ENCODE data around the gene ABLIM3.

Gene ABLIM3

DNA sequence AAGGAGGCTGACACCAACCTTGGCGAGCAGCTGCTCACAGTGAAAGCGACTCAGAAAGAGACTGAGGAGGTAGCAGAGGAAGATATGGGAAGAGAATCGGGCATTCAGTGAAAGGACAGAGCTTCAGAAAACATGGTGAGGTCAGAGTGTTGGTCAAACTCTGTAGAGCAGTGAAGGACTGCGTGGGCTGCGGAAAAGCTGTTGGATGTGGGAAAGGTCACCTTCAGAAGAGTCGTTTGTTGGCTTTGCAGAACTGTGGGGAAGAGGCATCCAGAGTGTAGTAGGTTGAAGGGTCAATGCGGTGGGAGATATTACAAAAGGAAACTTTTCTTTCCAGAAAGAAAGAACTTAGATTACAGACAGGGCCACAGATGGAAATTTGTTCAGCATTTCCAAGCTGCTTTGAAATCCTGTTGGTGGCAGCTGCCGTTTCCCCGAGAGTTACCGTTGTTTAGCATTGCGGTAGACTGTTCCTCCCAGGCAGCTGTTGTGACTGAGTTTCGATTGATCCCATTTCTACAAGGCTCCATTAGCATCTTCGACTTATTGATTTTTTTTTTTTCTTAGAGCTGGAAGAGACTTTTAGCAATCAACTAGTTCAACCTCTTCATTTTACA lies 72.1 kb downstream of the ABLIM3 start:
- 92% methylated on average over 13 of the region's 13 CpGs for WGBS
- no peak overlapping the region for H3K27ac ChIP-seq (ENCODE audit: low read depth, low read length)
- H3K9ac ChIP-seq (ENCODE audit: low read depth, low read length): no peak overlapping the region

DNA sequence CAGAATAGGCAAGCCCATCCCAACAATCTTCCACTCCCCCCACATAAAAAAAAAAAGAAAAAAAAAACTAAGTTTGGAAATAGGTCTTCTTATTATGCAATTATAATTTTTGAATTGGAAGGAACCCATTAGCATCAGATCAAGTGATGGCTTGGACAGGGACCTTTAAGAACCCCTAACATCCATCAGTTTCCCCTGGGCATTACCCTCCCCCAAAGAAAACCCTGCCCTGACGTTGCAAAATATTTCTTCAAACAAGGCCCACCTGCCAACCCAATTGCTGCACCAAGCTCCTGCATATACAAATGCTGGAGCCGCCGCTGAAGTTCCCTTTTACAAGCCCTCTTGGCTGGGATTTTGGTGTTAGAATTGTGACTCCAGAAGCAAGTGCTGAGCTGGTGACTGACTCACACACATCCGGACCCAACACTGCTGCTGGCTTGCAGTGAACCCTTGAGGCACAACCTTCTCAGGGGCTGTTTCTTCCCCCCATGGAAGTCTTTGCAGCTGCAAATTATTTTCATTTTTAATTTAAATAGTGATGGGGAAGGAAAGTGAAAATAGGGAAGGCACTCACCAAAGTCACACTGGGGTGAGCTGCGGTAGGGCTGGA lies 74.3 kb downstream of the ABLIM3 start:
- Histone ChIP-seq H3K4me1 (ENCODE audit: insufficient read depth, low read length) (no peaks in the 10 kb centered on the region), H3K27me3 (ENCODE audit: insufficient read depth, low read length) (no peaks in the 10 kb centered on the region), H3K36me3 (ENCODE audit: insufficient read depth, low read length) (no peaks in the 10 kb centered on the region), H3K4me3 (ENCODE audit: low read length) (no peak overlapping the region), H3K9ac (ENCODE audit: low read depth, low read length) (no peak overlapping the region), H3K27ac (ENCODE audit: low read depth, low read length) (no peak overlapping the region), H3K9me3 (ENCODE audit: insufficient read depth, low read depth, low read length) (no peaks in the 10 kb centered on the region)
- 75% methylated on average over 5 of the region's 5 CpGs for WGBS

More for the DNA sequence above, 72.1 kb downstream of the ABLIM3 start:
- no peaks in the 10 kb centered on the region for H3K36me3 ChIP-seq (ENCODE audit: insufficient read depth, low read length)
- H3K9me3 ChIP-seq (ENCODE audit: insufficient read depth, low read depth, low read length): no peaks in the 10 kb centered on the region
- H3K4me3 ChIP-seq (ENCODE audit: low read length): no peak overlapping the region
- H3K27me3 ChIP-seq (ENCODE audit: insufficient read depth, low read length): no peaks in the 10 kb centered on the region
- H3K4me1 ChIP-seq (ENCODE audit: insufficient read depth, low read length): no peaks in the 10 kb centered on the region

DNA sequence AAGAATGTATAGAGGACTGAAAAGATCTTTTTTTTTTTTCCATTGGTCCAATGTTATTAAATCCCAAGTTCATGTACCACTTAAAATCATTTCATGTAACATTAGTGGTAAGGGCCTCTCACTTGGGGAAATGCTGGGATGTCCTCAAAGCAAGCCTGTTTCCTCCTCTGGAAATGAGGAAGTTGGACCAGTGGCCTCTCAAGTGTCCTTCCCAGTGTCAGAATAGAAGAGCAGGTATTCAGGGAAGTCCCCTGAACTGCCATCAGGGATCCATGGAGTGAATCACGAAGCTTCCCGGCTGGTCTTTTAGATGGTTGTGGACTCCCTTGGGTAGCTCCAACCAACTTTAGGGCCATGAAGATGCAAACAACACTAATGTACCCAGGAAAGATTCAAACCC lies 75.2 kb downstream of the ABLIM3 start:
- Histone ChIP-seq H3K4me1 (ENCODE audit: insufficient read depth, low read length) (no peaks in the 10 kb centered on the region), H3K4me3 (ENCODE audit: low read length) (no peak overlapping the region), H3K9me3 (ENCODE audit: insufficient read depth, low read depth, low read length) (no peaks in the 10 kb centered on the region), H3K27me3 (ENCODE audit: insufficient read depth, low read length) (no peaks in the 10 kb centered on the region), H3K27ac (ENCODE audit: low read depth, low read length) (no peak overlapping the region), H3K9ac (ENCODE audit: low read depth, low read length) (no peak overlapping the region), H3K36me3 (ENCODE audit: insufficient read depth, low read length) (no peaks in the 10 kb centered on the region)
- 92% methylated on average over 2 of the region's 2 CpGs for WGBS

- Histone ChIP-seq H3K9me3 (ENCODE audit: insufficient read depth, low read depth, low read length) (no peaks in the 10 kb centered on the region), H3K4me3 (ENCODE audit: low read length) (no peak overlapping the region), H3K4me1 (ENCODE audit: insufficient read depth, low read length) (no peaks in the 10 kb centered on the region), H3K36me3 (ENCODE audit: insufficient read depth, low read length) (no peaks in the 10 kb centered on the region), H3K9ac (ENCODE audit: low read depth, low read length) (no peak overlapping the region), H3K27ac (ENCODE audit: low read depth, low read length) (no peak overlapping the region), H3K27me3 (ENCODE audit: insufficient read depth, low read length) (no peaks in the 10 kb centered on the region)
- WGBS: 78% methylated on average over 6 of the region's 6 CpGs
These were observed 76.0 kb downstream of the ABLIM3 start for GRCh38 chr5:149217096-149217802.

DNA sequence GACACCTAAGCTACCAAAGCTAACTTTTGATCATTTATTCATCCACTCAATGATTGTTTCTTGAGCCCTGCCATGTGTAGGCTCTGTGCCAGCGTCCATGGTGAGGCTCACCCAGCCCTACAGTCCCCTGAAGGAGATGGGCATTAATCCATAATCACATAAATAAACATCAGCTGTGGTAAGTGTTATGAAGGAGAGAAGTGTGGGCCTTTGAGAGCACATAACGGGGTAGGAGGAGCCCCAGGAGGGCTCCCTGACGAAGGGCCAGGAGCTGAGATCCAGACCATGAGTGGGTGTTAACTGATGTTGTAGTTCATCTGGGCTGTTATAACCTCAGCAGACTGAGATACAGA lies 76.5 kb downstream of the ABLIM3 start:
- WGBS: 83% methylated on average over 3 of the region's 3 CpGs
- no peaks in the 10 kb centered on the region for H3K4me1 ChIP-seq (ENCODE audit: insufficient read depth, low read length)
- H3K4me3 ChIP-seq (ENCODE audit: low read length): no peak overlapping the region
- H3K36me3 ChIP-seq (ENCODE audit: insufficient read depth, low read length): no peaks in the 10 kb centered on the region
- no peak overlapping the region for H3K9ac ChIP-seq (ENCODE audit: low read depth, low read length)
- no peaks in the 10 kb centered on the region for H3K9me3 ChIP-seq (ENCODE audit: insufficient read depth, low read depth, low read length)
- no peaks in the 10 kb centered on the region for H3K27me3 ChIP-seq (ENCODE audit: insufficient read depth, low read length)
- no peak overlapping the region for H3K27ac ChIP-seq (ENCODE audit: low read depth, low read length)

DNA sequence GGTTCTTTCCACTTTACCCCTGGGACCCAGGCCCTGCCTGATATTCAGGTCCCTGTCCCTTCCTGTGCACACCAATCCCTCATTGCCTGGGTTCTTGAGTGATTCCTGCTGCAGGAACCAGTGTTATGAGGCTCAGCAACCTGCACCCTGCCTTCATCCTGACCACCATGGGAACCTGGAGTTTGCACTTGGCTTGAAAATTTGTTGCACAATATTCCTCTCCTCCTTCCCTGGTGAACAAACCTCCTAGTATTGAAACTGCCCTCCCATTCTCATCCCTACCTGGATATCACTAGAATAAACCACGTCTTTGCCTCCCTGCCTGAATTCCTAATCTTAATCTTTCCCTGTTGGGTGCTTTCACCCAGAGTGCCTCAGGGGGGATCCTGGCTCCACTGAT lies 78.3 kb downstream of the ABLIM3 start:
- H3K4me1 ChIP-seq (ENCODE audit: insufficient read depth, low read length): no peaks in the 10 kb centered on the region
- no peak overlapping the region for H3K9ac ChIP-seq (ENCODE audit: low read depth, low read length)
- no peaks in the 10 kb centered on the region for H3K9me3 ChIP-seq (ENCODE audit: insufficient read depth, low read depth, low read length)
- H3K27me3 ChIP-seq (ENCODE audit: insufficient read depth, low read length): no peaks in the 10 kb centered on the region
- no peaks in the 10 kb centered on the region for H3K36me3 ChIP-seq (ENCODE audit: insufficient read depth, low read length)
- WGBS: 75% methylated on average over 1 of the region's 1 CpG
- H3K4me3 ChIP-seq (ENCODE audit: low read length): no peak overlapping the region
- no peak overlapping the region for H3K27ac ChIP-seq (ENCODE audit: low read depth, low read length)

- H3K9ac ChIP-seq (ENCODE audit: low read depth, low read length): no peak overlapping the region
- H3K27me3 ChIP-seq (ENCODE audit: insufficient read depth, low read length): no peaks in the 10 kb centered on the region
- no peak overlapping the region for H3K4me3 ChIP-seq (ENCODE audit: low read length)
- no peaks in the 10 kb centered on the region for H3K9me3 ChIP-seq (ENCODE audit: insufficient read depth, low read depth, low read length)
- no peaks in the 10 kb centered on the region for H3K36me3 ChIP-seq (ENCODE audit: insufficient read depth, low read length)
- H3K4me1 ChIP-seq (ENCODE audit: insufficient read depth, low read length): no peaks in the 10 kb centered on the region
- WGBS: 98% methylated on average over 2 of the region's 2 CpGs
- no peak overlapping the region for H3K27ac ChIP-seq (ENCODE audit: low read depth, low read length)
These were observed 79.5 kb downstream of the ABLIM3 start for GRCh38 chr5:149220750-149221149.

DNA sequence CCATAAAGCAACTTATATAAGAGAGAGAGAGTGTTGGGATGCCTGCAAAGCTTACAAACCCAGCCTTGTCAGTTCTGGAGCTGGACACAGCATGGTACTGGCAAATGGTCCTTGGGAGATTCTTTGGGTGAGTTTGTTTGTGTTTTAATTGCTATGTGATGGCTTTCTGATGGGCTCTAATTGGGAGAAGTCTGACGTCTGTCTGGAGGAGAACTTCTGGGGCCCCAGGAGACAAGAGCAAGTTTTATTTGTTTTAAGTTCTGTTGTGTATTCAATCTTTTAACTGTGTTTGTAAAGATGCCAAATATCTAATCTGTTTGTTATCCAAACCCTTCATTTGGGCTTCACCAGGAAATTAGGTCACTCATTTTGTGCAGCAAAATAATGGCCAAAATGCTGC lies 80.0 kb downstream of the ABLIM3 start:
- no peaks in the 10 kb centered on the region for H3K36me3 ChIP-seq (ENCODE audit: insufficient read depth, low read length)
- H3K4me3 ChIP-seq (ENCODE audit: low read length): no peak overlapping the region
- no peaks in the 10 kb centered on the region for H3K4me1 ChIP-seq (ENCODE audit: insufficient read depth, low read length)
- H3K27me3 ChIP-seq (ENCODE audit: insufficient read depth, low read length): no peaks in the 10 kb centered on the region
- H3K9me3 ChIP-seq (ENCODE audit: insufficient read depth, low read depth, low read length): no peaks in the 10 kb centered on the region
- WGBS: 77% methylated on average over 1 of the region's 1 CpG
- H3K27ac ChIP-seq (ENCODE audit: low read depth, low read length): no peak overlapping the region
- no peak overlapping the region for H3K9ac ChIP-seq (ENCODE audit: low read depth, low read length)

DNA sequence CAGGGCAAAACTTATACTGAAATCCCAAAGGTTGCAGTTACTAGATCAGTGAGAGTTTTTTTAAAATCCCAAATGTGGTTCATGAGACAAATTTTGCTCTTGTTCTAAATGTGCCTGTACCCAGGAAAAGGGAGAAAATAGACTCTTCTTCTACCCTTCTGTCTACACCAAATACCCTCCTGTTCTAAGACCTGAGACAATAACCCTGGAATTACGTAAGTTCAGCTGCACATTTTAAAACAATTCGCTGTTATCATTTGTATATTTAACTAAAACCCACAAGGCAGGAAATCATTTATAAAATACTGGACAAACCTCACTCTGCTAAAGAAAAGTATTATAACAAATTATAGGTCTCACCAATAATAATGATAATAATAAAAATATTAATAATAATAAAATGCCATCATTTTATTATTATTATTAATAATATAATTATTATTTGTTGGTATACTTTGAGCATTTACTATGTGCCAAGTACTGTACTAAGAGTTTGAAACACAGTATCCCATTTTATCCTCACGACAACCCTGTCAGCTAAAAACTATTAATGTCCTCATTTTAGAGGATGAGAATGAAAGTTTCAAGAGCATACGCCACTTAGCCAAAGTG lies 80.5 kb downstream of the ABLIM3 start:
- no peak overlapping the region for H3K4me3 ChIP-seq (ENCODE audit: low read length)
- H3K4me1 ChIP-seq (ENCODE audit: insufficient read depth, low read length): no peaks in the 10 kb centered on the region
- H3K27ac ChIP-seq (ENCODE audit: low read depth, low read length): no peak overlapping the region
- H3K9me3 ChIP-seq (ENCODE audit: insufficient read depth, low read depth, low read length): no peaks in the 10 kb centered on the region
- H3K36me3 ChIP-seq (ENCODE audit: insufficient read depth, low read length): no peaks in the 10 kb centered on the region
- no peak overlapping the region for H3K9ac ChIP-seq (ENCODE audit: low read depth, low read length)
- 96% methylated on average over 4 of the region's 4 CpGs for WGBS
- no peaks in the 10 kb centered on the region for H3K27me3 ChIP-seq (ENCODE audit: insufficient read depth, low read length)

GRCh38 chr5:149223081-149223848 lies 82.0 kb downstream of the ABLIM3 start:
- Histone ChIP-seq H3K4me1 (ENCODE audit: insufficient read depth, low read length) (no peaks in the 10 kb centered on the region), H3K4me3 (ENCODE audit: low read length) (no peak overlapping the region), H3K9ac (ENCODE audit: low read depth, low read length) (no peak overlapping the region), H3K27ac (ENCODE audit: low read depth, low read length) (no peak overlapping the region), H3K27me3 (ENCODE audit: insufficient read depth, low read length) (no peaks in the 10 kb centered on the region), H3K9me3 (ENCODE audit: insufficient read depth, low read depth, low read length) (no peaks in the 10 kb centered on the region), H3K36me3 (ENCODE audit: insufficient read depth, low read length) (no peaks in the 10 kb centered on the region)
- WGBS: 92% methylated on average over 9 of the region's 11 CpGs

GRCh38 chr5:149224282-149224681 lies 83.0 kb downstream of the ABLIM3 start:
- 95% methylated on average over 5 of the region's 5 CpGs for WGBS
- H3K36me3 ChIP-seq (ENCODE audit: insufficient read depth, low read length): no peaks in the 10 kb centered on the region
- H3K4me3 ChIP-seq (ENCODE audit: low read length): no peak overlapping the region
- H3K9me3 ChIP-seq (ENCODE audit: insufficient read depth, low read depth, low read length): no peaks in the 10 kb centered on the region
- H3K27ac ChIP-seq (ENCODE audit: low read depth, low read length): no peak overlapping the region
- no peaks in the 10 kb centered on the region for H3K27me3 ChIP-seq (ENCODE audit: insufficient read depth, low read length)
- no peaks in the 10 kb centered on the region for H3K4me1 ChIP-seq (ENCODE audit: insufficient read depth, low read length)
- H3K9ac ChIP-seq (ENCODE audit: low read depth, low read length): no peak overlapping the region
